SU-DHL-6 (cell line): Measurements from ENCODE around the gene HOXA11.

ENCODE experiments used
- CTCF ChIP-seq: fragments of 200-600 bp; sonication (generic); IDR thresholded peaks from one replicate; pipeline ENCODE4 v1.5.1; 2017; ENCODE audit warnings: antibody characterized with exemption, mild to moderate bottlenecking, low read length, moderate library complexity; ENCODE audit not compliant: insufficient read depth, poor library complexity, severe bottlenecking
- EZH2phosphoT487 ChIP-seq: fragments of 200-600 bp; sonication (generic), shearing (Covaris generic); conservative IDR thresholded peaks from 2 replicates; pipeline ENCODE4 v1.6.1; 2018; ENCODE audit warnings: mild to moderate bottlenecking, antibody characterized with exemption, low read length, moderate library complexity, mixed read lengths

GRCh38 chr7:27202018-27202861, 17.2 kb upstream of the HOXA11 start:
- TF ChIP-seq CTCF, result no peak
- no peak for TF ChIP-seq EZH2phosphoT487
